Upper lobe of left lung (tissue), 6 donors: ENCODE results near the gene FHIT. TPM values are rescaled to one million over a fixed set of nuclear protein-coding genes. Genes with fewer than 3 reads are reported as not detected.

ENCODE experiments used
- ATAC-seq, 2 donors: fragments of 200-7000 bp; cut with Tn5 transposase; one replicate each; pipeline ENCODE4 v1.9.1; 2022; ENCODE audit warnings: mild to moderate bottlenecking in 2 of 2, moderate library complexity in 2 of 2; ENCODE audit not compliant: low FRiP score in 2 of 2
- DNase-seq, 2 donors: peaks; one replicate each; pipeline ENCODE4 v3.0.0-alpha.2; 2019 to 2020
- H3K27ac ChIP-seq, 4 donors: fragments of 200-600 bp; sonication (generic); one replicate each; pipeline ENCODE4 v1.5.1; 2016 to 2019
- H3K27me3 ChIP-seq, 4 donors: fragments of 200-600 bp; sonication (generic); one replicate each; pipeline ENCODE4 v1.5.1; 2017 to 2019
- H3K36me3 ChIP-seq, 4 donors: fragments of 200-600 bp; sonication (generic); one replicate each; pipeline ENCODE4 v1.5.1; 2016 to 2019
- H3K4me1 ChIP-seq, 4 donors: fragments of 200-600 bp; sonication (generic); one replicate each; pipeline ENCODE4 v1.5.1; 2018 to 2019
- H3K4me3 ChIP-seq, 4 donors: fragments of 200-600 bp; sonication (generic); one replicate each; pipeline ENCODE4 v1.5.1; 2017 to 2019; ENCODE audit warnings: mild to moderate bottlenecking in 2 of 4, moderate library complexity in 1 of 4
- H3K9me3 ChIP-seq, 4 donors: fragments of 200-600 bp; sonication (generic); one replicate each; pipeline ENCODE4 v1.5.1; 2018 to 2019
- CTCF ChIP-seq, 6 experiments: fragments of 450-650 bp in 4 of 6; fragments of 200-600 bp in 2 of 6; sonication (generic) in 2 of 6; IDR thresholded peaks; one replicate each; pipeline ENCODE4 v1.5.1; 2016 to 2019; ENCODE audit warnings: antibody characterized with exemption in 6 of 6
- EP300 ChIP-seq, 4 donors: sonication (generic); formaldehyde crosslinking; IDR thresholded peaks; one replicate each; pipeline ENCODE4 v1.5.1; 2017; ENCODE audit warnings: antibody characterized with exemption in 4 of 4, control low read depth in 2 of 4
- POLR2A ChIP-seq, 4 donors: fragments of 450-650 bp; IDR thresholded peaks; one replicate each; pipeline ENCODE4 v1.5.1; 2016 to 2017; ENCODE audit warnings: antibody characterized with exemption in 4 of 4, mild to moderate bottlenecking in 2 of 4
- POLR2AphosphoS5 ChIP-seq, 2 donors: sonication (generic); formaldehyde crosslinking; IDR thresholded peaks; one replicate each; pipeline ENCODE4 v1.5.1; 2017; ENCODE audit warnings: antibody characterized with exemption in 2 of 2
- WGBS, 2 donors: methylation state at CpG; one replicate each; pipeline ENCODE4 v1.1.5; 2017 to 2018; 5-methylcytosine and 5-hydroxymethylcytosine counted together
- total RNA-seq, 6 donors: library from RNA; depleted of rRNA in 4 of 6; stranded (reverse); fragments of >200 nt in 4 of 6; gene quantifications; one replicate each; pipeline versions ENCODE4 v1.1.0 to v1.2.1, GENCODE V29; 2016 to 2021
- donor health status: DM: no; HTN: no; CAD: no; lungs with moderate emphysema.
- donor health status: DM: no; HTN: yes; CAD: no; lungs with severe emphysema.

The FHIT gene
- total RNA-seq, 6 donors from 2014 or later = 6.8 to 56.6 (median 11.1) TPM

GRCh38 chr3:61080737-61081445, 170.4 kb downstream of the FHIT start:
- Histone ChIP-seq H3K27ac (no peak overlapping the region), H3K27me3 (no peaks in the 10 kb centered on the region)

GRCh38 chr3:61078048-61078752, 173.1 kb downstream of the FHIT start:
- no peak for ATAC-seq
- Histone ChIP-seq H3K36me3 (no peaks in the 10 kb centered on the region), H3K27ac (no peak overlapping the region), H3K9me3 (no peaks in the 10 kb centered on the region), H3K27me3 (no peaks in the 10 kb centered on the region), H3K4me1 (no peaks in the 10 kb centered on the region), H3K4me3 (no peak overlapping the region)
- 75 to 76% methylated on average over 6 of the region's 6 CpGs for WGBS, 2 donors
- DNase-seq = no peak
- TF ChIP-seq CTCF (IDR thresholded peaks at IDR 0.05) (no peak), POLR2A (IDR thresholded peaks at IDR 0.05) (no peak), EP300 (IDR thresholded peaks at IDR 0.05) (no peak), POLR2AphosphoS5 (IDR thresholded peaks at IDR 0.05) (no peak)

More at GRCh38 chr3:61080737-61081445, 170.4 kb downstream of the FHIT start:
- DNase-seq (no peak), ATAC-seq (no peak)
- no peaks in the 10 kb centered on the region for H3K4me1 ChIP-seq
- H3K9me3 ChIP-seq = no peaks in the 10 kb centered on the region
- H3K36me3 ChIP-seq = no peaks in the 10 kb centered on the region
- H3K4me3 ChIP-seq = no peak overlapping the region
- no peak for TF ChIP-seq POLR2A (IDR thresholded peaks at IDR 0.05)
- TF ChIP-seq CTCF (IDR thresholded peaks at IDR 0.05) = no peak
- TF ChIP-seq EP300 (IDR thresholded peaks at IDR 0.05) = no peak
- no peak for TF ChIP-seq POLR2AphosphoS5 (IDR thresholded peaks at IDR 0.05)
- 67 to 78% methylated on average over 5 of the region's 5 CpGs for WGBS, 2 donors

GRCh38 chr3:61077551-61077950, 173.7 kb downstream of the FHIT start:
- no peak overlapping the region for H3K4me3 ChIP-seq
- H3K27me3 ChIP-seq = no peaks in the 10 kb centered on the region
- no peaks in the 10 kb centered on the region for H3K36me3 ChIP-seq
- DNase-seq (no peak), ATAC-seq (no peak)
- WGBS, 2 donors = 68 to 78% methylated on average over 1 of the region's 1 CpG
- H3K4me1 ChIP-seq = no peaks in the 10 kb centered on the region
- TF ChIP-seq POLR2AphosphoS5 (IDR thresholded peaks at IDR 0.05) (no peak), EP300 (IDR thresholded peaks at IDR 0.05) (no peak), POLR2A (IDR thresholded peaks at IDR 0.05) (no peak), CTCF (IDR thresholded peaks at IDR 0.05) (no peak)
- no peaks in the 10 kb centered on the region for H3K9me3 ChIP-seq
- H3K27ac ChIP-seq = no peak overlapping the region

GRCh38 chr3:61074783-61075182, 176.5 kb downstream of the FHIT start:
- ATAC-seq (no peak), DNase-seq (no peak)
- H3K36me3 ChIP-seq = no peaks in the 10 kb centered on the region
- no peaks in the 10 kb centered on the region for H3K9me3 ChIP-seq
- H3K4me3 ChIP-seq = no peak overlapping the region
- H3K27me3 ChIP-seq = no peaks in the 10 kb centered on the region
- no peaks in the 10 kb centered on the region for H3K4me1 ChIP-seq
- no peak overlapping the region for H3K27ac ChIP-seq
- TF ChIP-seq POLR2A (IDR thresholded peaks at IDR 0.05) = no peak
- TF ChIP-seq CTCF (IDR thresholded peaks at IDR 0.05) = no peak
- TF ChIP-seq EP300 (IDR thresholded peaks at IDR 0.05) = no peak
- TF ChIP-seq POLR2AphosphoS5 (IDR thresholded peaks at IDR 0.05) = no peak
- WGBS, 2 donors = 69 to 73% methylated on average over 3 of the region's 3 CpGs
